22Rv1 (cell line): ENCODE data around the gene CAPN8.

Experiments used
- CTCF ChIP-seq: fragments of 450-650 bp; IDR thresholded peaks from 2 replicates; pipeline ENCODE4 v1.5.1; 2017; ENCODE audit warnings: mild to moderate bottlenecking
- ZFX ChIP-seq: fragments of 450-650 bp; IDR thresholded peaks from 2 replicates; pipeline ENCODE4 v1.6.1; 2017; ENCODE audit warnings: antibody characterized with exemption, borderline replicate concordance

- TF ChIP-seq CTCF (no peak), ZFX (no peak)
Observed at GRCh38 chr1:223496883-223497282, 168.6 kb downstream of the CAPN8 start.
